Liver (tissue), 9 donors: ENCODE measurements around the gene LRRC7. TPM values are rescaled to one million over a fixed set of nuclear protein-coding genes. Genes with fewer than 3 reads are reported as not detected.

Experiments used
- DNase-seq: peaks from one replicate; pipeline ENCODE4 v3.0.0-alpha.2; 2017; ENCODE audit warnings: low spot score
- H3K27ac ChIP-seq, 2 donors: one replicate each; pipeline ENCODE4 v1.7.0; 2013; ENCODE audit warnings: inconsistent platforms in 2 of 2, low read length in 2 of 2, control low read depth in 1 of 2, low read depth in 1 of 2, mild to moderate bottlenecking in 1 of 2
- H3K27me3 ChIP-seq, 4 donors: one replicate each; pipeline versions ENCODE4 v1.6.1 to v1.7.0; 2013; ENCODE audit warnings: low read length in 3 of 4, inconsistent platforms in 1 of 4, mild to moderate bottlenecking in 1 of 4, moderate library complexity in 1 of 4; ENCODE audit not compliant: control insufficient read depth in 4 of 4, insufficient read depth in 4 of 4
- H3K36me3 ChIP-seq, 4 donors: one replicate each; pipeline versions ENCODE4 v1.6.1 to v1.7.0; 2013; ENCODE audit warnings: low read length in 3 of 4, mild to moderate bottlenecking in 3 of 4, low read depth in 1 of 4, moderate library complexity in 1 of 4; ENCODE audit not compliant: control insufficient read depth in 4 of 4, insufficient read depth in 3 of 4
- H3K4me1 ChIP-seq, 4 donors: one replicate each; pipeline versions ENCODE4 v1.6.1 to v1.7.0; 2013; ENCODE audit warnings: low read length in 3 of 4, mild to moderate bottlenecking in 3 of 4, moderate library complexity in 1 of 4; ENCODE audit not compliant: control insufficient read depth in 4 of 4, insufficient read depth in 4 of 4
- H3K4me3 ChIP-seq, 3 donors: one replicate each; pipeline versions ENCODE4 v1.6.1 to v1.7.0; 2013; ENCODE audit warnings: low read length in 3 of 3, control low read depth in 1 of 3, low read depth in 1 of 3, mild to moderate bottlenecking in 1 of 3
- H3K9ac ChIP-seq, 2 donors: one replicate each; pipeline ENCODE4 v1.7.0; 2013; ENCODE audit warnings: low read length in 2 of 2, mild to moderate bottlenecking in 2 of 2, moderate library complexity in 2 of 2, control low read depth in 1 of 2, low read depth in 1 of 2
- H3K9me3 ChIP-seq, 4 donors: one replicate each; pipeline versions ENCODE4 v1.6.1 to v1.7.0; 2013; ENCODE audit warnings: low read length in 3 of 4; ENCODE audit not compliant: control insufficient read depth in 4 of 4
- EGR1 ChIP-seq, 2 donors: IDR thresholded peaks; 2 replicates each; pipeline ENCODE4 v1.6.1; 2016 to 2018; ENCODE audit warnings: antibody characterized with exemption in 2 of 2, low read depth in 2 of 2
- FOXA1 ChIP-seq: IDR thresholded peaks from 2 replicates; pipeline ENCODE4 v1.6.1; 2016; ENCODE audit warnings: antibody characterized with exemption
- GABPA ChIP-seq, 2 donors: IDR thresholded peaks in 1 of 2; conservative IDR thresholded peaks in 1 of 2; 2 replicates each; pipeline ENCODE4 v1.6.1; 2016; ENCODE audit warnings: antibody characterized with exemption in 2 of 2, mild to moderate bottlenecking in 1 of 2, moderate library complexity in 1 of 2
- HNF4A ChIP-seq, 2 donors: conservative IDR thresholded peaks; 2 replicates each; pipeline ENCODE4 v1.6.1; 2016; ENCODE audit warnings: antibody characterized with exemption in 2 of 2, mild to moderate bottlenecking in 2 of 2
- HNF4G ChIP-seq: IDR thresholded peaks from 2 replicates; pipeline ENCODE4 v1.6.1; 2016; ENCODE audit warnings: antibody characterized with exemption
- JUND ChIP-seq, 2 donors: IDR thresholded peaks; 2 replicates each; pipeline ENCODE4 v1.6.1; 2016; ENCODE audit warnings: antibody characterized with exemption in 2 of 2
- NR2F2 ChIP-seq: IDR thresholded peaks from 2 replicates; pipeline ENCODE4 v1.6.1; 2016; ENCODE audit warnings: antibody characterized with exemption
- RAD21 ChIP-seq, 2 donors: IDR thresholded peaks; 2 replicates each; pipeline ENCODE4 v1.6.1; 2016; ENCODE audit warnings: antibody characterized with exemption in 2 of 2, mild to moderate bottlenecking in 2 of 2
- RXRA ChIP-seq, 2 donors: IDR thresholded peaks; 2 replicates each; pipeline ENCODE4 v1.6.1; 2017 to 2018; ENCODE audit warnings: antibody characterized with exemption in 2 of 2, mild to moderate bottlenecking in 1 of 2
- SP1 ChIP-seq: IDR thresholded peaks from 2 replicates; pipeline ENCODE4 v1.6.1; 2018; ENCODE audit warnings: antibody characterized with exemption, mild to moderate bottlenecking
- YY1 ChIP-seq: IDR thresholded peaks from 2 replicates; pipeline ENCODE4 v1.6.1; 2016; ENCODE audit warnings: antibody characterized with exemption, mild to moderate bottlenecking
- WGBS: extraction: QIAGEN DNeasy Blood & Tissue Kit; methylation state at CpG from one replicate; pipeline ENCODE4 v1.1.7; 2013; 5-methylcytosine and 5-hydroxymethylcytosine counted together
- polyA plus RNA-seq, 2 donors: library from polyadenylated mRNA; stranded (reverse) in 1 of 2; unstranded in 1 of 2; fragments of 200-250 nt in 1 of 2; fragments of >200 nt in 1 of 2; fragmentation: Nextera tagmentation in 1 of 2; extraction: Ambion mirVana in 1 of 2; gene quantifications; one replicate each; pipeline versions ENCODE4 v1.2.1 to v1.2.3, GENCODE V29; 2013 to 2015
- total RNA-seq, 2 donors: library from RNA; depleted of rRNA; stranded (reverse); fragments of >200 nt; gene quantifications; one replicate each; pipeline ENCODE4 v1.2.3, GENCODE V29; 2014
- TF ChIP-seq, protein P1 (sequence below): IDR thresholded peaks from 2 replicates; pipeline ENCODE4 v1.6.1; 2016; ENCODE audit warnings: antibody characterized with exemption
- TF ChIP-seq, protein P2 (sequence below): IDR thresholded peaks from 2 replicates; pipeline ENCODE4 v1.6.1; 2016; ENCODE audit warnings: antibody characterized with exemption
- TF ChIP-seq, protein P3 (sequence below): fragments of 150-350 bp; IDR thresholded peaks from 2 replicates; pipeline ENCODE4 v1.5.1; 2017; ENCODE audit warnings: improper control_type of control experiment, low read depth, low read length; ENCODE audit not compliant: missing input control
- TF ChIP-seq, protein P4 (sequence below): IDR thresholded peaks from 2 replicates; pipeline ENCODE4 v1.6.1; 2016; ENCODE audit warnings: antibody characterized with exemption, mild to moderate bottlenecking
- donor health status: healthy.
- donor health status: healthy.
- donor health status: healthy.
- donor health status: healthy.
- donor health status: healthy.

LRRC7 gene
- total and polyA plus RNA-seq, 4 donors = 0.08 to 1.1 (median 0.67) TPM

DNA sequence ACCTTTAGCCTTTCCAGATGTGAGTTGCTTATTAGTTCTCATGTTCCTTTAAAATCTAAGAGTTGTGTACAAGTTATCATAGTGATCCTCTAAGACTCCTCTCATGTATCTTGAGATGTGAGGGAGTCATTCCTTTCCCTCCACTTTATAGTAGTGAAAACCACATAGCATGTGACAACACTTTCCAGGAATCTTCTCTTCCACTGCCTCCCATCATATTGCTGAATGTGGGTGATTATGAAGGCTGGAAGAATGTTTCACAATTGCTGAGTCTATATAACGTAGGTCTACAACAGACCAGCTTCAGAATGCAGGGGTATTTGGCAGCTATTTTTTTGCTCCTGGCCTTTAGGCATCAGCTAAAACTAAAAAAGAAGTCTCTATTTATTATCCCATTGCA is 44.7 kb upstream of the LRRC7 start:
- H3K36me3 ChIP-seq = no peaks in the 10 kb centered on the region
- TF ChIP-seq EGR1 (IDR thresholded peaks at IDR 0.05; ENCODE audit: low read depth in 2 of 2) (no peak), NR2F2 (no peak), RXRA (IDR thresholded peaks at IDR 0.05) (no peak), RAD21 (IDR thresholded peaks at IDR 0.05) (no peak), FOXA1 (no peak), HNF4G (no peak), GABPA (IDR thresholded peaks at IDR 0.05 in 1 of 2, conservative IDR thresholded peaks at IDR 0.05 in 1 of 2) (no peak), JUND (IDR thresholded peaks at IDR 0.05) (no peak)
- TF ChIP-seq, protein P1, sequence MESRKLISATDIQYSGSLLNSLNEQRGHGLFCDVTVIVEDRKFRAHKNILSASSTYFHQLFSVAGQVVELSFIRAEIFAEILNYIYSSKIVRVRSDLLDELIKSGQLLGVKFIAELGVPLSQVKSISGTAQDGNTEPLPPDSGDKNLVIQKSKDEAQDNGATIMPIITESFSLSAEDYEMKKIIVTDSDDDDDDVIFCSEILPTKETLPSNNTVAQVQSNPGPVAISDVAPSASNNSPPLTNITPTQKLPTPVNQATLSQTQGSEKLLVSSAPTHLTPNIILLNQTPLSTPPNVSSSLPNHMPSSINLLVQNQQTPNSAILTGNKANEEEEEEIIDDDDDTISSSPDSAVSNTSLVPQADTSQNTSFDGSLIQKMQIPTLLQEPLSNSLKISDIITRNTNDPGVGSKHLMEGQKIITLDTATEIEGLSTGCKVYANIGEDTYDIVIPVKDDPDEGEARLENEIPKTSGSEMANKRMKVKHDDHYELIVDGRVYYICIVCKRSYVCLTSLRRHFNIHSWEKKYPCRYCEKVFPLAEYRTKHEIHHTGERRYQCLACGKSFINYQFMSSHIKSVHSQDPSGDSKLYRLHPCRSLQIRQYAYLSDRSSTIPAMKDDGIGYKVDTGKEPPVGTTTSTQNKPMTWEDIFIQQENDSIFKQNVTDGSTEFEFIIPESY = no peak
- TF ChIP-seq, protein P2, sequence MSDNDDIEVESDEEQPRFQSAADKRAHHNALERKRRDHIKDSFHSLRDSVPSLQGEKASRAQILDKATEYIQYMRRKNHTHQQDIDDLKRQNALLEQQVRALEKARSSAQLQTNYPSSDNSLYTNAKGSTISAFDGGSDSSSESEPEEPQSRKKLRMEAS = no peak
- TF ChIP-seq, protein P3, sequence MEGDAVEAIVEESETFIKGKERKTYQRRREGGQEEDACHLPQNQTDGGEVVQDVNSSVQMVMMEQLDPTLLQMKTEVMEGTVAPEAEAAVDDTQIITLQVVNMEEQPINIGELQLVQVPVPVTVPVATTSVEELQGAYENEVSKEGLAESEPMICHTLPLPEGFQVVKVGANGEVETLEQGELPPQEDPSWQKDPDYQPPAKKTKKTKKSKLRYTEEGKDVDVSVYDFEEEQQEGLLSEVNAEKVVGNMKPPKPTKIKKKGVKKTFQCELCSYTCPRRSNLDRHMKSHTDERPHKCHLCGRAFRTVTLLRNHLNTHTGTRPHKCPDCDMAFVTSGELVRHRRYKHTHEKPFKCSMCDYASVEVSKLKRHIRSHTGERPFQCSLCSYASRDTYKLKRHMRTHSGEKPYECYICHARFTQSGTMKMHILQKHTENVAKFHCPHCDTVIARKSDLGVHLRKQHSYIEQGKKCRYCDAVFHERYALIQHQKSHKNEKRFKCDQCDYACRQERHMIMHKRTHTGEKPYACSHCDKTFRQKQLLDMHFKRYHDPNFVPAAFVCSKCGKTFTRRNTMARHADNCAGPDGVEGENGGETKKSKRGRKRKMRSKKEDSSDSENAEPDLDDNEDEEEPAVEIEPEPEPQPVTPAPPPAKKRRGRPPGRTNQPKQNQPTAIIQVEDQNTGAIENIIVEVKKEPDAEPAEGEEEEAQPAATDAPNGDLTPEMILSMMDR = no peak
- no peaks in the 10 kb centered on the region for H3K4me1 ChIP-seq
- DNase-seq = no peak
- H3K27ac ChIP-seq = no peak overlapping the region
- no peaks in the 10 kb centered on the region for H3K9me3 ChIP-seq
- H3K9ac ChIP-seq = no peak overlapping the region
- 67% methylated on average over 1 of the region's 1 CpG for WGBS
- H3K4me3 ChIP-seq = no peak overlapping the region
- H3K27me3 ChIP-seq = no peaks in the 10 kb centered on the region

DNA sequence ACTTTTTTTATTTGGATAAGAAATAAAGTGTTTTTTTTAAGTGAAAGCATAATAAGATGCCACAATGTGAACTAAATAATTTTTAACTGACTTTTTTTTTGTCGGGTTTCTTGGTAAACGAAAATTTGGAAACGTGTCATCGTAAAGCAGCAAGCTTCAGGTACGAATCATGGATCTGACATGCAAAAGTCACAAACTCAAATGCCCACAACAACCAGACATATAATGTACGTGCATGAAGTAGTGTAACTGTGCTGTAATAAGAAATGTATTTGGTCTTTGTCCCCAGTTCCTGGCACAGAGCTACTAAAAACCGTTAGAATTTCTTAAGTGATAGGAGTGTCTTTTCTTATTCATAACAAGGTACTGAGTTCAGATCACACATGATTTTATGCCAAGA is 44.3 kb upstream of the LRRC7 start:
- WGBS = 80% methylated on average over 7 of the region's 7 CpGs
- no peak overlapping the region for H3K27ac ChIP-seq
- DNase-seq = no peak
- H3K27me3 ChIP-seq = no peaks in the 10 kb centered on the region
- H3K4me1 ChIP-seq = no peaks in the 10 kb centered on the region
- H3K9ac ChIP-seq = no peak overlapping the region
- H3K9me3 ChIP-seq = no peaks in the 10 kb centered on the region
- TF ChIP-seq SP1 (no peak), HNF4A (conservative IDR thresholded peaks at IDR 0.05) (no peak), JUND (IDR thresholded peaks at IDR 0.05) (no peak), EGR1 (IDR thresholded peaks at IDR 0.05; ENCODE audit: low read depth in 2 of 2) (no peak), YY1 (no peak)
- TF ChIP-seq, protein P4, sequence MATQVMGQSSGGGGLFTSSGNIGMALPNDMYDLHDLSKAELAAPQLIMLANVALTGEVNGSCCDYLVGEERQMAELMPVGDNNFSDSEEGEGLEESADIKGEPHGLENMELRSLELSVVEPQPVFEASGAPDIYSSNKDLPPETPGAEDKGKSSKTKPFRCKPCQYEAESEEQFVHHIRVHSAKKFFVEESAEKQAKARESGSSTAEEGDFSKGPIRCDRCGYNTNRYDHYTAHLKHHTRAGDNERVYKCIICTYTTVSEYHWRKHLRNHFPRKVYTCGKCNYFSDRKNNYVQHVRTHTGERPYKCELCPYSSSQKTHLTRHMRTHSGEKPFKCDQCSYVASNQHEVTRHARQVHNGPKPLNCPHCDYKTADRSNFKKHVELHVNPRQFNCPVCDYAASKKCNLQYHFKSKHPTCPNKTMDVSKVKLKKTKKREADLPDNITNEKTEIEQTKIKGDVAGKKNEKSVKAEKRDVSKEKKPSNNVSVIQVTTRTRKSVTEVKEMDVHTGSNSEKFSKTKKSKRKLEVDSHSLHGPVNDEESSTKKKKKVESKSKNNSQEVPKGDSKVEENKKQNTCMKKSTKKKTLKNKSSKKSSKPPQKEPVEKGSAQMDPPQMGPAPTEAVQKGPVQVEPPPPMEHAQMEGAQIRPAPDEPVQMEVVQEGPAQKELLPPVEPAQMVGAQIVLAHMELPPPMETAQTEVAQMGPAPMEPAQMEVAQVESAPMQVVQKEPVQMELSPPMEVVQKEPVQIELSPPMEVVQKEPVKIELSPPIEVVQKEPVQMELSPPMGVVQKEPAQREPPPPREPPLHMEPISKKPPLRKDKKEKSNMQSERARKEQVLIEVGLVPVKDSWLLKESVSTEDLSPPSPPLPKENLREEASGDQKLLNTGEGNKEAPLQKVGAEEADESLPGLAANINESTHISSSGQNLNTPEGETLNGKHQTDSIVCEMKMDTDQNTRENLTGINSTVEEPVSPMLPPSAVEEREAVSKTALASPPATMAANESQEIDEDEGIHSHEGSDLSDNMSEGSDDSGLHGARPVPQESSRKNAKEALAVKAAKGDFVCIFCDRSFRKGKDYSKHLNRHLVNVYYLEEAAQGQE = no peak
- TF ChIP-seq, protein P1 = no peak
- no peaks in the 10 kb centered on the region for H3K36me3 ChIP-seq
- no peak overlapping the region for H3K4me3 ChIP-seq
